A549 (cell line): ENCODE results near the gene TEKT5. TPM values are rescaled to one million over a fixed set of nuclear protein-coding genes. Genes with fewer than 3 reads are reported as not detected.

Source experiments
- ATAC-seq, 2 experiments: fragments of 200-7000 bp in 1 of 2; fragments of >200 bp in 1 of 2; cut with Nextera tagmentation in 1 of 2; cut with Tn5 transposase in 1 of 2; 3 replicates each; pipeline versions ENCODE4 v1.8.0 to v1.9.1; 2018 to 2020; ENCODE audit warnings: mild to moderate bottlenecking in 1 of 2, moderate library complexity in 1 of 2
- CTCF ChIA-PET: fragments of 300-600 bp; sonication (Branson Sonifier 250); formaldehyde crosslinking; extraction: SDS; loops from one replicate; lab custom pipeline; 2021; ENCODE audit warnings: antibody characterized with exemption, inconsistent platforms; lab: Yijun Ruan, JAX
- POLR2A ChIA-PET: fragments of 350-600 bp; formaldehyde crosslinking; extraction: SDS; loops from one replicate; lab custom pipeline; 2021; ENCODE audit warnings: antibody characterized with exemption, inconsistent platforms; lab: Yijun Ruan, JAX
- DNase-seq, 2 experiments: peaks; one replicate each; pipeline versions ENCODE4 v3.0.0 to v3.0.0-alpha.2; 2011 to 2016; ENCODE audit warnings: low read depth in 1 of 2, low spot score in 1 of 2
- FAIRE-seq: peaks from 2 replicates; lab custom pipeline; 2011; peaks lifted over from hg19 to GRCh38; lab: Jason Lieb, UNC
- H3K27ac ChIP-seq, 2 experiments: fragments of >200 bp; sonication (Bioruptor Twin); formaldehyde crosslinking; 3 replicates each; pipeline ENCODE4 v1.5.1; 2016 to 2017
- H3K4me1 ChIP-seq: fragments of >200 bp; sonication (Bioruptor Twin); formaldehyde crosslinking; 3 replicates; pipeline ENCODE4 v1.6.1; 2016
- H3K4me2 ChIP-seq: fragments of >200 bp; sonication (Bioruptor Twin); formaldehyde crosslinking; 3 replicates; pipeline ENCODE4 v1.6.1; 2016
- H3K4me3 ChIP-seq: fragments of >200 bp; sonication (Bioruptor Twin); formaldehyde crosslinking; 3 replicates; pipeline ENCODE4 v1.5.1; 2016
- H3K9me3 ChIP-seq: fragments of >200 bp; sonication (Bioruptor Twin); formaldehyde crosslinking; 3 replicates; pipeline ENCODE4 v1.6.1; 2016
- EHMT2 ChIP-seq: fragments of 200-600 bp; sonication (generic); IDR thresholded peaks from 2 replicates; pipeline ENCODE4 v1.6.1; 2016; ENCODE audit warnings: antibody characterized with exemption, low read depth, mild to moderate bottlenecking, moderate library complexity
- FOSB ChIP-seq: fragments of 250-450 bp; sonication (Bioruptor Pico); IDR thresholded peaks from 2 replicates; pipeline ENCODE4 v1.5.0; 2020; ENCODE audit warnings: mild to moderate bottlenecking, moderate library complexity
- HDAC2 ChIP-seq: fragments of 200-600 bp; sonication (generic); IDR thresholded peaks from 2 replicates; pipeline ENCODE4 v1.6.1; 2016
- JUN ChIP-seq, 2 experiments: fragments of >200 bp; sonication (Bioruptor Twin); formaldehyde crosslinking; IDR thresholded peaks; 2 replicates in 1 of 2; 3 replicates in 1 of 2; pipeline ENCODE4 v1.6.1; 2016 to 2017
- JUNB ChIP-seq: fragments of >200 bp; sonication (Bioruptor Twin); formaldehyde crosslinking; IDR thresholded peaks from 2 replicates; pipeline ENCODE4 v1.6.1; 2016
- MAFK ChIP-seq: fragments of 450-650 bp; IDR thresholded peaks from 2 replicates; pipeline ENCODE4 v1.6.1; 2014; ENCODE audit not compliant: partially characterized antibody
- MYC ChIP-seq: IDR thresholded peaks from 2 replicates; pipeline ENCODE4 v1.6.1; 2012; ENCODE audit warnings: mild to moderate bottlenecking, inconsistent platforms, low read length, improper control_type of control experiment, borderline replicate concordance
- RAD21 ChIP-seq, 2 experiments: fragments of >200 bp in 1 of 2; sonication (Bioruptor Twin) in 1 of 2; formaldehyde crosslinking in 1 of 2; IDR thresholded peaks in 1 of 2; conservative IDR thresholded peaks in 1 of 2; 2 replicates in 1 of 2; 3 replicates in 1 of 2; pipeline ENCODE4 v1.6.1; 2012 to 2018; ENCODE audit warnings: inconsistent platforms in 1 of 2
- TFCP2L1 ChIP-seq: fragments of 250-450 bp; sonication (Bioruptor Pico); IDR thresholded peaks from 2 replicates; pipeline ENCODE4 v1.5.0; 2021; ENCODE audit warnings: mild to moderate bottlenecking
- ZNF302 ChIP-seq: fragments of 250-450 bp; sonication (Bioruptor Pico); IDR thresholded peaks from 2 replicates; pipeline ENCODE4 v1.9.0; 2021; ENCODE audit warnings: inconsistent platforms, mild to moderate bottlenecking, moderate library complexity
- WGBS: methylation state at CpG from one replicate; pipeline ENCODE4 v1.1.6; 2017; ENCODE audit errors: missing lambda C conversion rate; 5-methylcytosine and 5-hydroxymethylcytosine counted together
- polyA plus RNA-seq, 4 experiments: library from polyadenylated mRNA; depleted of rRNA in 3 of 4; stranded (reverse); fragments of >200 nt; fragmentation: RNase III in 1 of 4; extraction: RNeasy Plus Mini Kit Qiagen cat#74134 plus additional on column Dnase treatment in 1 of 4; gene quantifications; 2 replicates in 3 of 4; 3 replicates in 1 of 4; pipeline ENCODE4 v1.2.3, GENCODE V29; 2011 to 2017
- TF ChIP-seq, protein P1 (sequence below): fragments of 450-650 bp; IDR thresholded peaks from 2 replicates; pipeline ENCODE4 v1.6.1; 2014; ENCODE audit warnings: antibody characterized with exemption
- TF ChIP-seq, protein P2 (sequence below): IDR thresholded peaks from 2 replicates; pipeline ENCODE4 v1.6.1; 2012
- TF ChIP-seq, protein P3 (sequence below): fragments of >200 bp; sonication (Bioruptor Twin); formaldehyde crosslinking; IDR thresholded peaks from 3 replicates; pipeline ENCODE4 v1.5.1; 2016

Gene TEKT5
- polyA plus RNA-seq, 2 of the 4 experiments (the other 2 are of a cell fraction) = 0.14 TPM; not detected in 1

DNA sequence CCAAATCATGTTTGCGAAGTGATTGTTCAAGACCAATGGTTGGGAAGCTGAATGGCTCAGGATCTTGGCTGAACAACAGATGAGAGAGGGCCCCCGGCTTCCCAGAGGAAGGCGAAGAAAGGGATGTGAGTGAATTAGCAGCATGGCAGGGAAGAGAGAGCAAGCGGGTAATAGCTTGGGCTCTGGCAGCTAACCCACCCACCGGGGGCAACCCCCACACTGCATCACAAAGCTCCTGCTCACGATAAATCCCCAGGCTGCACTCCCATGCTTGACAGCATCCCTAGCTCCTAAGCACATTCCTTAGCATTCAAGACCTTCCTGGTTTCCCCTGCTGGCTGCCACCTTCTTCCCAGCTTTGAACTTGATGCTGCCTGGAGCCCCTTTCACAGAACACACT lies 88.1 kb downstream of the TEKT5 start:
- Histone ChIP-seq H3K4me2 (no peak overlapping the region), H3K4me1 (peaks cover 19% of the 10 kb centered on the region; the same call in 2 of the 3 replicates), H3K4me3 (no peak overlapping the region), H3K27ac (no peak overlapping the region), H3K9me3 (no peaks in the 10 kb centered on the region)
- POLR2A ChIA-PET = interaction anchor here (0.5 kb wide), 1 partner anchor 125 kb away, joined by 3 read pairs; no protein-coding TSS in a partner anchor
- TF ChIP-seq, protein P1, sequence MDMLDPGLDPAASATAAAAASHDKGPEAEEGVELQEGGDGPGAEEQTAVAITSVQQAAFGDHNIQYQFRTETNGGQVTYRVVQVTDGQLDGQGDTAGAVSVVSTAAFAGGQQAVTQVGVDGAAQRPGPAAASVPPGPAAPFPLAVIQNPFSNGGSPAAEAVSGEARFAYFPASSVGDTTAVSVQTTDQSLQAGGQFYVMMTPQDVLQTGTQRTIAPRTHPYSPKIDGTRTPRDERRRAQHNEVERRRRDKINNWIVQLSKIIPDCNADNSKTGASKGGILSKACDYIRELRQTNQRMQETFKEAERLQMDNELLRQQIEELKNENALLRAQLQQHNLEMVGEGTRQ = no peak
- no peak for FAIRE-seq
- ATAC-seq = no peak
- DNase-seq = no peak
- CTCF ChIA-PET = interaction anchor here (1.2 to 1.9 kb wide), 3 partner anchors 11 to 26 kb away, joined by 3 to 6 read pairs (median 3); partner anchors contain the start of gene EMP2
- 68% methylated on average over 6 of the region's 6 CpGs for WGBS

DNA sequence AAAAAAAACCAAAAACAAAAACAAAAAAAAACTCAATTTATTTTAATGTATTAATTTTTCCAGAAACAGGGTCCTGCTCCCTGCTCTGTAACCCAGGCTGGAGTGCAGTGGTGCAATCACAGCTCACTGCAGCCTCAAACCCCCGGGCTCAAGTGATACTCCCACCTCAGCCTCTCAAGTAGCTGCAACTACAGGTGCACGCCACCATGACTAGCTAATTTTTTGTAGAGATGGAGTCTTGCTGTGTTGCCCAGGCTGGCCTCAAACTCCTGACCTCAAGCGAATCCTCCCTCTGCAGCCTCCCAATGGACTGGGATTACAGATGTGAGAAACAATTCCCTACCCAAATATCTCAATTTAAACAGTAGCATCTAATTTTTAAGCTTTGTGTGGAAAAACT lies 89.1 kb downstream of the TEKT5 start:
- 40% methylated on average over 3 of the region's 3 CpGs for WGBS
- Histone ChIP-seq H3K4me2 (no peak overlapping the region), H3K27ac (no peak overlapping the region), H3K4me1 (peaks cover 25% of the 10 kb centered on the region; the same call in 2 of the 3 replicates), H3K9me3 (no peaks in the 10 kb centered on the region), H3K4me3 (no peak overlapping the region)
- FAIRE-seq (no peak), DNase-seq (no peak), ATAC-seq (no peak)
- ChIA-PET CTCF (interaction anchor here (1.5 to 1.9 kb wide), 3 partner anchors 10 to 85 kb away, joined by 3 to 6 read pairs (median 3); partner anchors contain the start of gene EMP2), POLR2A (no interaction called here)
- TF ChIP-seq TFCP2L1 (CRISPR knock-in tag) (no peak), RAD21 (conservative IDR thresholded peaks at IDR 0.05 in 1 of 2, IDR thresholded peaks at IDR 0.05 in 1 of 2) (no peak), EHMT2 (no peak), FOSB (CRISPR knock-in tag) (no peak), MYC (no peak), ZNF302 (CRISPR knock-in tag) (no peak), MAFK (no peak), JUNB (no peak), HDAC2 (no peak)
- TF ChIP-seq, protein P2, sequence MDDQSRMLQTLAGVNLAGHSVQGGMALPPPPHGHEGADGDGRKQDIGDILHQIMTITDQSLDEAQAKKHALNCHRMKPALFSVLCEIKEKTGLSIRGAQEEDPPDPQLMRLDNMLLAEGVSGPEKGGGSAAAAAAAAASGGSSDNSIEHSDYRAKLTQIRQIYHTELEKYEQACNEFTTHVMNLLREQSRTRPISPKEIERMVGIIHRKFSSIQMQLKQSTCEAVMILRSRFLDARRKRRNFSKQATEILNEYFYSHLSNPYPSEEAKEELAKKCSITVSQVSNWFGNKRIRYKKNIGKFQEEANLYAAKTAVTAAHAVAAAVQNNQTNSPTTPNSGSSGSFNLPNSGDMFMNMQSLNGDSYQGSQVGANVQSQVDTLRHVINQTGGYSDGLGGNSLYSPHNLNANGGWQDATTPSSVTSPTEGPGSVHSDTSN = no peak
- TF ChIP-seq, protein P3, sequence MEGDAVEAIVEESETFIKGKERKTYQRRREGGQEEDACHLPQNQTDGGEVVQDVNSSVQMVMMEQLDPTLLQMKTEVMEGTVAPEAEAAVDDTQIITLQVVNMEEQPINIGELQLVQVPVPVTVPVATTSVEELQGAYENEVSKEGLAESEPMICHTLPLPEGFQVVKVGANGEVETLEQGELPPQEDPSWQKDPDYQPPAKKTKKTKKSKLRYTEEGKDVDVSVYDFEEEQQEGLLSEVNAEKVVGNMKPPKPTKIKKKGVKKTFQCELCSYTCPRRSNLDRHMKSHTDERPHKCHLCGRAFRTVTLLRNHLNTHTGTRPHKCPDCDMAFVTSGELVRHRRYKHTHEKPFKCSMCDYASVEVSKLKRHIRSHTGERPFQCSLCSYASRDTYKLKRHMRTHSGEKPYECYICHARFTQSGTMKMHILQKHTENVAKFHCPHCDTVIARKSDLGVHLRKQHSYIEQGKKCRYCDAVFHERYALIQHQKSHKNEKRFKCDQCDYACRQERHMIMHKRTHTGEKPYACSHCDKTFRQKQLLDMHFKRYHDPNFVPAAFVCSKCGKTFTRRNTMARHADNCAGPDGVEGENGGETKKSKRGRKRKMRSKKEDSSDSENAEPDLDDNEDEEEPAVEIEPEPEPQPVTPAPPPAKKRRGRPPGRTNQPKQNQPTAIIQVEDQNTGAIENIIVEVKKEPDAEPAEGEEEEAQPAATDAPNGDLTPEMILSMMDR = no peak
- TF ChIP-seq, protein P1 = no peak

DNA sequence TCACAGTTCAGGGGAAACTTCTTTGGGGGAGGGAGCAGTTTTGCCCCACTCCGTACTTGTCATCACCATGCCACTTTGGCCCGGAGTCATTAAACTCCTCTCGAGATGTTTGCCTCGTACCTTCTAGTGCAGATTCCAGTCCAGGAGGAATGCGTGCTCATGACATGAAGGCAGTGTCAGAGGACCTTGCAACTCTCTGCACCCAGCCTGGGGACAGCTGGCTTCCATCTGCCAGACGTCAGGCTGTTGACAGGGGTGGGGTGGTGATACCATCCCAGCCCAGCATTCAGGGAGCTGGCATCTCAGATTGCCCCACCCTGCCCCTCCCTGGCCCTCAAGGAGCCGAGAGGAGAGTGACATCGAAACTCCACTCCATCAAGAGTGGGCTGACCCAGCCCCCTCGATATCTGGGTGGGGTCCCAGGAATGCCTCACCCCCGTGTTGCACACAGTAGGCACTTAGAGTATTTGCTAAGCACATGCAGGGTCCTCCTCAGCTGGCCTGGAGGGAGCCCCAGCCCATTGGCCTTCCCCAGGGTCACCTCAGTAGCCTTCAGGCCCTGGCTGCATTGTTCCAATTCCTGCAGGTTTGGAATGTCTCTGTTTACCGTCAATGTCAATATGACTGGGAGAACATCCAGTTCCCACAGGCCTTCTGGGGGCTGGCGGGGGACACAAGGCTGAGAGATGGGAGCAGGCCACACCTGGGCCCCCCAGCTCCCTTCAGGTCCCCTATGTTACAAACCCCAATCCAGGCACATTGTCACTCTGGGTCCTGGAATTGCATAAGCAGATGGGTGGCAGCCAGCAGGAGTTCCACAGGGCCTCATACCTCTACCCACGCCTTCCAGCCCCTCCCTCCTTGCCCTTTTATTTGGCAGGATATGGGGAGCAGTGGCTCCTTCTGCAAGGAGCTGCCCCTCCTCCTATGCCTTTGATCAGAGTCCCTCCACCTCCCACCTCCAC lies 93.0 kb downstream of the TEKT5 start:
- H3K9me3 ChIP-seq = no peaks in the 10 kb centered on the region
- ChIA-PET POLR2A (no interaction called here), CTCF (interaction anchor here (1.4 kb wide), 1 partner anchor 26 kb away, joined by 3 read pairs; no protein-coding TSS in a partner anchor)
- H3K4me2 ChIP-seq = peak overlapping the region; percentile 40; the same call in 2 of the 3 replicates
- no peak for TF ChIP-seq JUN (IDR thresholded peaks at IDR 0.05)
- DNase-seq (peak in 1 of 2 experiments; percentile 68), FAIRE-seq (no peak), ATAC-seq (peak in 1 of 2 experiments; percentile 65; a peak in 3 of 6 replicates)
- 26% methylated on average over 9 of the region's 13 CpGs for WGBS
- H3K4me3 ChIP-seq = no peak overlapping the region
- H3K4me1 ChIP-seq = peaks cover 18% of the 10 kb centered on the region; the same call in 2 of the 3 replicates
- peak overlapping the region; percentile 8 to 64; a peak in 2 of 6 replicates for H3K27ac ChIP-seq
